ENCODE results near the gene LRRC41. TPM values are rescaled to one million over a fixed set of nuclear protein-coding genes. Genes with fewer than 3 reads are reported as not detected.
A peak's percentile ranks its signal among the peaks of the same experiment; 100 is the strongest.

Gene LRRC41
- total and polyA plus RNA-seq, 2 of the 13 experiments (the other 11 are each of a cell fraction or from before 2014, with no cell fraction given) = 48.1 to 53.6 TPM

- 0 out of 2 replicates have a peak, but pooled peaks have one; percentile 30 for TF ChIP-seq PAXIP1 (CRISPR knock-in tag; conservative IDR thresholded peaks at IDR 0.05)
- no peak for TF ChIP-seq MTERF4 (CRISPR knock-in tag; IDR thresholded peaks at IDR 0.05)
- TF ChIP-seq, protein P1, sequence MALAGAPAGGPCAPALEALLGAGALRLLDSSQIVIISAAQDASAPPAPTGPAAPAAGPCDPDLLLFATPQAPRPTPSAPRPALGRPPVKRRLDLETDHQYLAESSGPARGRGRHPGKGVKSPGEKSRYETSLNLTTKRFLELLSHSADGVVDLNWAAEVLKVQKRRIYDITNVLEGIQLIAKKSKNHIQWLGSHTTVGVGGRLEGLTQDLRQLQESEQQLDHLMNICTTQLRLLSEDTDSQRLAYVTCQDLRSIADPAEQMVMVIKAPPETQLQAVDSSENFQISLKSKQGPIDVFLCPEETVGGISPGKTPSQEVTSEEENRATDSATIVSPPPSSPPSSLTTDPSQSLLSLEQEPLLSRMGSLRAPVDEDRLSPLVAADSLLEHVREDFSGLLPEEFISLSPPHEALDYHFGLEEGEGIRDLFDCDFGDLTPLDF (CRISPR knock-in tag; IDR thresholded peaks at IDR 0.05) = peak; percentile 99
- TF ChIP-seq ZNF431 (CRISPR knock-in tag; IDR thresholded peaks at IDR 0.05; ENCODE audit: borderline replicate concordance, low read depth) = peak; percentile 76; the same call in 1 of the 2 replicates
- peak; percentile 94; the same call in 1 of the 2 replicates for TF ChIP-seq ZNF780A (CRISPR knock-in tag; IDR thresholded peaks at IDR 0.05)
- peak; percentile 15; the same call in 1 of the 2 replicates for TF ChIP-seq ZNF891 (CRISPR knock-in tag; IDR thresholded peaks at IDR 0.05)
- peak; percentile 94 for TF ChIP-seq SP2 (CRISPR knock-in tag; IDR thresholded peaks at IDR 0.05)
- peak; percentile 40; the same call in 1 of the 2 replicates for TF ChIP-seq HCFC1 (IDR thresholded peaks at IDR 0.05; ENCODE audit: low read depth, low read length)
- no peak for TF ChIP-seq ZNF234 (CRISPR knock-in tag; conservative IDR thresholded peaks at IDR 0.05)
- TF ChIP-seq ZNF577 (CRISPR knock-in tag; IDR thresholded peaks at IDR 0.05; ENCODE audit: borderline replicate concordance, low read depth) = no peak
- peak; percentile 30; the same call in 1 of the 2 replicates for TF ChIP-seq ZBTB7A (CRISPR knock-in tag; IDR thresholded peaks at IDR 0.05)
- TF ChIP-seq PRDM10 (CRISPR knock-in tag; IDR thresholded peaks at IDR 0.05; ENCODE audit: low read depth) = peak; percentile 62; the same call in 1 of the 2 replicates
- peak; percentile 76; the same call in 1 of the 2 replicates for TF ChIP-seq IRF2 (CRISPR knock-in tag; IDR thresholded peaks at IDR 0.05)
- 0 out of 2 replicates have a peak, but pooled peaks have one; percentile 43 for TF ChIP-seq ZBTB44 (CRISPR knock-in tag; IDR thresholded peaks at IDR 0.05)
- TF ChIP-seq ZNF124 (CRISPR knock-in tag; IDR thresholded peaks at IDR 0.05) = 0 out of 2 replicates have a peak, but pooled peaks have one; percentile 53
- TF ChIP-seq SOX5 (CRISPR knock-in tag; IDR thresholded peaks at IDR 0.05; ENCODE audit: borderline replicate concordance) = peak; percentile 41; the same call in 1 of the 2 replicates
- 0 out of 2 replicates have a peak, but pooled peaks have one; percentile 45 for TF ChIP-seq HOXD1 (CRISPR knock-in tag; IDR thresholded peaks at IDR 0.05)
These were observed 55.8 kb downstream of the LRRC41 start, which contains the start of gene RAD54L (continued) for GRCh38 chr1:46247436-46248121.
